Measurements from ENCODE around the gene OSCP1.

OSCP1 gene

GRCh38 chr1:36446746-36447145 lies 3.5 kb downstream of the OSCP1 start:
- DNase-seq (ENCODE audit: low read depth in 2 of 2): no peak

DNA sequence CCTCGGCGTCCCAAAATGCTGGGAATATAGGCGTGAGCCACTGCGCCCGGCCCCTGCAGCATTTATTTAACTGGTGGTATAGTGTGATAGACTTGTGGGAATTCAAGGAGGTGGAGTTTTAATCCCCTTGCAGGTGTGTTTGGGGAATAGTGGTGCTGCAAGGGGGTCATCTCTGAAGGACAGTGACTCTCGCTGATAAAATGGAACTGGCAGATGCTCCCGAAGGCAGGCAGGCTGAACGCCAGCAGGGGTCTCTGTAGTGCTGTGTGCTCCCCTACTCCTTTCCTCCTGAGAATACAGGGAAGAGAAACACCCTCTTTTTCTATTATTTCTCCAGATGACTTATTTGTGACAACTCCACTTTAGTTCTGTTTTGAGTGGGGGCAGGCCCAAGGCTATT lies 4.0 kb downstream of the OSCP1 start:
- no peak for DNase-seq (ENCODE audit: low read depth in 2 of 2)

- DNase-seq (ENCODE audit: low read depth in 2 of 2): no peak
These were observed 7.0 kb downstream of the OSCP1 start for GRCh38 chr1:36443297-36443696.

GRCh38 chr1:36442337-36442736 lies 7.9 kb downstream of the OSCP1 start:
- DNase-seq (ENCODE audit: low read depth in 2 of 2): no peak

- DNase-seq (ENCODE audit: low read depth in 2 of 2): no peak
These were observed 9.6 kb downstream of the OSCP1 start for GRCh38 chr1:36440646-36441045.

DNA sequence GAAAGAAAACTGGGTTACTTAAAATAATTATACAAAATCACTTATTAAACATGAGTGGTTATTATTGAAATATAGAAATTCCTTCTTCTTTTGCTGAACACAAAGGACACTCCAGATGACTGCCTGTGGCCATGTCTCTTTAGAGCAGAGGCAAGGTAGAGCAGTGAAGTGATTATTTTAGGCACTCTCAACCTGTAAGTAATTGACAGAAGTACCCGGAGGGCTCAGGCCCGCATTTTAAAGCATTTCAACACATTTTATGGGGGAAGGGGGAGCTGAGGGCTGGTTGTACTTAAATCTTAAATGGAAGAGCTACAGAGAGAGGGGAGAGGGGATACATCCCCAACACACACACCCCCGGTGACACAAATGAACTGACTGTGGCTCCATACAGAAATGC lies 10.2 kb downstream of the OSCP1 start:
- DNase-seq (ENCODE audit: low read depth in 2 of 2): no peak

- no peak for DNase-seq (ENCODE audit: low read depth in 2 of 2)
These were observed 11.5 kb downstream of the OSCP1 start for GRCh38 chr1:36438715-36439114.

DNA sequence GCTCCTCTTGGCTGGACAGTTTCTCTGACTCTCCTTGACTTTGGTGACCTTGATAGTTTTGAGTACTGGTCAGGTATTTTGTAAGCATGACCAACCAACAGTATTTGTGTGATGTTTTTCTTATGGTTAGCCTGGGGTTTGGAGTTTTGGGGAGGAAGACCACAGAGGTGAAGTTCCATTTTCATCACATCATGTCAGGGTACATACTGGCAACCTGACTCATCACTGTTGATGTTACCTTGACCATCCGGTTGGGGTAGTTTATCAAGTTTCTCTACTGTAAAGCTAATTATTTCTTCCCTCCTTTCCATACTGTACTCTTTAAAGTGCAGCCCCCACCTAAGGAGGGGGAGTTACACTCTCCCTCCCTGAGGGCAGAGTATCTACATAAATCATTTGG lies 13.4 kb downstream of the OSCP1 start:
- DNase-seq (ENCODE audit: low read depth in 2 of 2): no peak

DNA sequence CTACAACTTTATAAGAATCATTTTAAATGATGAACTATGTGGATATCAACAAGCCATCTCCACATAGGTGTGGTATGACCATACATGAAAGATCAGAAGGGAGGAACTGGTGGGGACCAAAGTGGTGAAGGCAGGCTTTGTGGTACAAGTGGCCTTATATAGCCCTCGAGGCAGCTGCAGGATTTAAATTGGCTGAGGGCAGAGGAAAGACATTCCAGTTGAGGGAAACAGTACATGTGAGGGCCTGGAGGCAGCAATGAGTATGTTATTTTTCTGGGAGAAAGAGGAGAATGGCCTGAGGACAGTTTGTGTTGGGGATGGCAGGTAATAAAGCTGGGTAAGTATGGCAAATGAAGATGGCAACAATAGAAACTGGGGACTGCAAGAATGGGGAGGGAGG lies 17.1 kb downstream of the OSCP1 start:
- DNase-seq (ENCODE audit: low read depth in 2 of 2): no peak

DNA sequence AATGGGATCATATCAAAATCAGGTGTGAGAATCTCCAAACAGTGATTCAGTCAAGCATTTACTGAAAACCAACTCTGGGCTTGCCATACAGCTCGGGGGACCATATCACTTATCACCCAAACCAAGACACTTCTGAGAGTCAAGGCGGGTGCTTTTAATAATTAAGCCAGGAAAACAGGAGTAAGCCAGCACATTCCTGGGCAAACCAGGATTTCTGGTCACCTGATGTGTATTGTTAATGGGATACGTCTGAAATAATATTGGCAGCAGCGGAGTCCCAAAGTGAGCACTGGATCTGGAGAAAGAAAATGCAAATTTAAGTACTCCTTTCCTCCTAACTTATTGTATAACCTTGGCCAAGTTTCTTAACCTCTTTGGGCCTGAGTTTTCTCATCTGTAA lies 17.6 kb downstream of the OSCP1 start:
- no peak for DNase-seq (ENCODE audit: low read depth in 2 of 2)

GRCh38 chr1:36425791-36426190 lies 24.5 kb downstream of the OSCP1 start:
- no peak for DNase-seq (ENCODE audit: low read depth in 2 of 2)

DNA sequence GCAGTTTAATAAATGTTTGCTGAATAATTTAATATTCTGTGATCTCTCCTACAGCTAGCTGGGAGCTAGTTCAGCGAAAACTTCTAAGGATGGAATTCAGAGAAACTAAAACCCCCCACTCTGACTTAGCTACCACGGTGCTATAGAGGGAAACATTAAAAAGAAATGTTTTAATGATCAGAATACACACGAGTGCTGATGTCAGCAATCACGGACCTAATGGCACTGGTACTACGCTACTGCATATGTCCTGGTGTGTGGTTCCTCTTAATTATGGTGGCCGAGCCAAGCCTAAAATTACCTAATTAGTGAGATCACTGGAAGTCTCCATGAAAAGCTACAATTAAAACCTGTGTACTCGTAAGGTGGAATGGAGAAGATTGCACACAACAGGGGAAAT lies 28.6 kb downstream of the OSCP1 start:
- DNase-seq (ENCODE audit: low read depth in 2 of 2): no peak

DNA sequence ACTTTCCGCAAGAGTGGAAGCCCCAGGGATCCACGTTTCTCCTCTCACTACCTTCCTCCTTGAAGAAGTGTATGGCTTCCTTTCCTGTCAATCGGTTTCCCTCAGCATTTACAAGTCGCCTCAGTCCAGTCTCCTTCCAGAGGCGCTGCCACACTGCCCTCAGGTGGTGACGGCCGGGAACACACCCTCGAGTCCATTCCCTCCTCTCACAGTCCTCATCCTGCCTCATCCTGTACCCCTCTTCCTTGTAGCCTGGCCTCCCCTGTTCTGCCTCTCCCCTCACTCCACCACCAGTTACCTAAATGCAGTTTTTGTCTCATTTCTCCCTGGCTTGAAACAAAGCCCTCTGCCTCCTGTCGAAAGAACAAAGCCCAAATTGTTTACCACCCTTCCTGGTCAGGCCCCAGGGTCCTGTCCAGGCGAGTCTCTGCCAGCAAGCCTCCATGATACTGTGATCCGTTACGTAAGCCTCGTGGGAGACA lies 29.4 kb downstream of the OSCP1 start:
- peak; percentile 80 to 92 for DNase-seq (ENCODE audit: low read depth in 2 of 2)

- no peak for DNase-seq (ENCODE audit: low read depth in 2 of 2)
These were observed 29.8 kb downstream of the OSCP1 start for GRCh38 chr1:36420409-36420808.

GRCh38 chr1:36419569-36419968 lies 30.7 kb downstream of the OSCP1 start:
- no peak for DNase-seq (ENCODE audit: low read depth in 2 of 2)

DNA sequence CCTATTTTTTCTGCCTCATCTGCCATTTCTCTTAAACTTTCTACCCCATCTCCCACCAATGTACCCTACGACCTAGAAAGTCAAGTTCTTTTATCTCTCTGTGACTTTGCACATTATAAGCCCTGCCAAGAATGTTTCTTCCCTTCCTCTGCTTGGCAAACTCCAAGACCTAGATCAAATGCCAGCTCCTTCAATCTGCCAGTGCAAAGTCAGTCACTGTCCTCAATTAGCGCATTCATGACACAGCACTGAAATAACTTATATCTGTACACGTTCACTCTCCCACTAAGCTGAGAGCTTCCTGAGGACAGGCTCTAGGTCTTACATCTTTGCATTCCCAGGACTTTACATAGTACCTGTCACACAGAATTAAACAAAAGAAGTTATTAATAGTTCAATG lies 31.1 kb downstream of the OSCP1 start:
- no peak for DNase-seq (ENCODE audit: low read depth in 2 of 2)

- no peak for DNase-seq (ENCODE audit: low read depth in 2 of 2)
These were observed 32.3 kb downstream of the OSCP1 start for GRCh38 chr1:36417931-36418330.

GRCh38 chr1:36415661-36416326 lies 34.5 kb downstream of the OSCP1 start:
- DNase-seq (ENCODE audit: low read depth in 2 of 2): no peak

GRCh38 chr1:36414384-36414783 lies 35.9 kb downstream of the OSCP1 start:
- no peak for DNase-seq (ENCODE audit: low read depth in 2 of 2)

DNA sequence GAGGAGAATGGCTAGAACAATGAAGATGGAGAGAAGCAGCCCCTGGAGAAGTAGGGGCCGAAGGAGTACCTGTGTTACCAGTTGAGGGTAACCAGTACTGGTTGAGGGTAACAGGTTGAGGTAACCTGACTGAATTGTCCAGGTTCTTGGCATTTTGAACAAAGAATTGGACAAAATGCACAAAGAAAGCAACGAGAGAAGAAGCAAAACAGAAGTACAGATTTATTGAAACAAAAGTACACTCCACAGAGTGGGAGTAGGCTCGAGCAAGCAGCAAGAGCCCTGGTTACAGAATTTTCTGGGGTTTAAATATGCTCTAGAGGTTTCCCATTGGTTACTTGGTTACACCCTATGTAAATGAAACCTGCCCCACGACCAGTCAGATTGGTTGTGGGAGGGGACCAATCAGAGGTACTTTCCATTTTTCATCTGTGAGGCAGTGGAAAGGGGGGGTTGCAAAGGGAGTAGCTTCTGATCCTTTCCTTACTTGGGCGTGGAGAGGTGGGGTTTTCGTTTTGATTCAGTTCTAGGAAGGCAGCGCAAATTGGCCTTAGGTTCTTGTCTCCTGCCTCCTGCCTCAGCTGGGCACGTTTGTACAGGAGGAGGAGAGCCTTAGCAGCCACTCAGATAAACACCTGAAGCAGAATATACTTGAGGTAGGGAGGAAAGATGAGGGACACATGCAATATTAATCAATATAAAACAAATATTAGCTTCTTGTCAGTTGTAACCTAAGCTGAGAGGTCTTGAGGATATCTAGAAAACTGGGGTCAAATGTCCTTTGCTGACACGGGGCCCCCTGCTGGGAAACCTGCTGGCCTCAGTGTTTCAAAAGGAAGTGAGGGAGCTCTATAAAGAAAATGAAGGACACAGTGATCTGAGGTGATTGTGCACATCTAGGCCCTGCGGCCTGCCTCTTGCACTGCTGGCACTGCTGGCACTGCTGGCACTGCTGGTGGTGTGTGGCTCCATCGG lies 38.3 kb downstream of the OSCP1 start:
- DNase-seq (ENCODE audit: low read depth in 2 of 2): no peak

- DNase-seq (ENCODE audit: low read depth in 2 of 2): no peak
These were observed 41.8 kb downstream of the OSCP1 start for GRCh38 chr1:36408479-36408878.

GRCh38 chr1:36406440-36406839 lies 43.8 kb downstream of the OSCP1 start:
- no peak for DNase-seq (ENCODE audit: low read depth in 2 of 2)

DNA sequence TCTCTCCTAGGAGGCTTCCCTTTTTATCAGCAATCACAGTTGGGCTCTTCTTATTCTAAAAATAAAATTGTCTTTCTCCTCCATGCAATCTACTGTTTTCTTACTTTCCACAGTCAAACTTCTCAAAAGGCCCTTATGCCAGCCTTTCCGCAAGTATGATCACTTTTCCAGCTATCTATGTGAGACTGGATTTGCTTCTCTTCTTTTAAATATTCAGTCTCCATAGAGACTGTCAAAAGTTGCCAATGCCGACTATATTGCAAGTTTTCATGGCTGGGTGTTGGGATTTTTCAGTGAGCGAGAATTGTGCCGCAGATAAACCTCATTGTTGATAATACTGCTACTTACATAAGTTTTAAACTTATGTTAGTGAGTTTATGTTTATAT lies 47.8 kb downstream of the OSCP1 start:
- no peak for DNase-seq (ENCODE audit: low read depth in 2 of 2)

Measured in stimulated activated CD8-positive, alpha-beta memory T cell treated with anti-CD3 and anti-CD28 coated beads, Interleukin-7, amount 100 ng/mL, for 1 hour (primary cell).